A172 (cell line): ENCODE data around the gene ANK3. TPM values are rescaled to one million over a fixed set of nuclear protein-coding genes. Genes with fewer than 3 reads are reported as not detected.

Experiments
- DNase-seq: peaks from one replicate; pipeline ENCODE4 v3.0.0-alpha.2; 2015; ENCODE audit warnings: low spot score
- total RNA-seq: library from RNA; depleted of rRNA; stranded (reverse); fragments of >200 nt; shearing (Covaris generic); gene quantifications from 2 replicates; pipeline ENCODE4 v1.2.3, GENCODE V29; 2014

The ANK3 gene
- total RNA-seq, 1 experiment from 2014 or later: 9.0 TPM

GRCh38 chr10:60414111-60414510, 24.4 kb upstream of the ANK3 start:
- DNase-seq: peak; percentile 35

GRCh38 chr10:60413306-60414012, 23.8 kb upstream of the ANK3 start:
- no peak for DNase-seq

GRCh38 chr10:60410970-60411369, 21.3 kb upstream of the ANK3 start:
- DNase-seq: no peak

GRCh38 chr10:60409202-60409601, 19.5 kb upstream of the ANK3 start:
- no peak for DNase-seq

GRCh38 chr10:60406182-60406581, 16.5 kb upstream of the ANK3 start:
- DNase-seq: no peak

- no peak for DNase-seq
These were observed 15.5 kb upstream of the ANK3 start for GRCh38 chr10:60405172-60405571.

- no peak for DNase-seq
These were observed 13.6 kb upstream of the ANK3 start for GRCh38 chr10:60403168-60403873.

- no peak for DNase-seq
These were observed 10.7 kb upstream of the ANK3 start for GRCh38 chr10:60400366-60400765.

- no peak for DNase-seq
These were observed 9.7 kb upstream of the ANK3 start for GRCh38 chr10:60399328-60399727.

GRCh38 chr10:60397792-60398191, 8.1 kb upstream of the ANK3 start:
- peak; percentile 19 for DNase-seq

GRCh38 chr10:60396766-60397165, 7.1 kb upstream of the ANK3 start:
- no peak for DNase-seq

- DNase-seq: no peak
These were observed 6.0 kb upstream of the ANK3 start for GRCh38 chr10:60395711-60396110.

GRCh38 chr10:60394446-60394845, 4.8 kb upstream of the ANK3 start:
- DNase-seq: no peak

- no peak for DNase-seq
These were observed 550 bp upstream of the ANK3 start for GRCh38 chr10:60390224-60390626.

GRCh38 chr10:60388709-60389301, 870 bp downstream of the ANK3 start:
- DNase-seq: no peak

GRCh38 chr10:60388116-60388625, 1.5 kb downstream of the ANK3 start:
- DNase-seq: no peak

GRCh38 chr10:60387531-60387930, 2.1 kb downstream of the ANK3 start:
- DNase-seq: no peak

GRCh38 chr10:60385399-60385738, 4.3 kb downstream of the ANK3 start:
- no peak for DNase-seq

- DNase-seq: peak; percentile 99
These were observed 4.8 kb downstream of the ANK3 start for GRCh38 chr10:60384708-60385398.

GRCh38 chr10:60384011-60384410, 5.7 kb downstream of the ANK3 start:
- no peak for DNase-seq

GRCh38 chr10:60382946-60383681, 6.6 kb downstream of the ANK3 start:
- peak; percentile 40 for DNase-seq

GRCh38 chr10:60380781-60381180, 8.9 kb downstream of the ANK3 start:
- no peak for DNase-seq
